Stomach (tissue), 9 donors: Measurements from ENCODE around the gene CLEC2L. TPM values are rescaled to one million over a fixed set of nuclear protein-coding genes. Genes with fewer than 3 reads are reported as not detected.

Experiments
- DNase-seq, 2 donors: peaks; one replicate each; pipeline versions ENCODE4 v3.0.0 to v3.0.0-alpha.2; 2013 to 2019
- H3K27ac ChIP-seq, 5 donors: fragments of 200-600 bp in 4 of 5; sonication (generic) in 4 of 5; one replicate each; pipeline ENCODE4 v1.5.1; 2013 to 2019; ENCODE audit warnings: mild to moderate bottlenecking in 1 of 5, moderate library complexity in 1 of 5
- H3K27me3 ChIP-seq, 3 donors: fragments of 200-600 bp; sonication (generic); one replicate each; pipeline ENCODE4 v1.5.1; 2017 to 2019; ENCODE audit warnings: mixed run types in 1 of 3
- H3K36me3 ChIP-seq, 4 donors: fragments of 200-600 bp; sonication (generic); 1 replicate in 3 of 4; 2 replicates in 1 of 4; pipeline ENCODE4 v1.5.1; 2016 to 2019
- H3K4me1 ChIP-seq, 4 donors: fragments of 200-600 bp; sonication (generic); one replicate each; pipeline ENCODE4 v1.5.1; 2016 to 2019
- H3K4me3 ChIP-seq, 4 donors: fragments of 200-600 bp; sonication (generic) in 3 of 4; one replicate each; pipeline ENCODE4 v1.5.1; 2016 to 2019; ENCODE audit warnings: mild to moderate bottlenecking in 1 of 4
- H3K9me3 ChIP-seq, 4 donors: fragments of 200-600 bp; sonication (generic); one replicate each; pipeline ENCODE4 v1.5.1; 2016 to 2019
- CTCF ChIP-seq, 7 experiments: fragments of 450-650 bp in 4 of 7; fragments of 200-600 bp in 3 of 7; sonication (generic) in 3 of 7; IDR thresholded peaks; one replicate each; pipeline ENCODE4 v1.5.1; 2016 to 2019; ENCODE audit warnings: antibody characterized with exemption in 7 of 7, control low read depth in 2 of 7, mild to moderate bottlenecking in 1 of 7
- EP300 ChIP-seq: sonication (generic); formaldehyde crosslinking; IDR thresholded peaks from one replicate; pipeline ENCODE4 v1.6.1; 2017; ENCODE audit warnings: antibody characterized with exemption
- POLR2A ChIP-seq, 4 donors: fragments of 450-650 bp; IDR thresholded peaks; one replicate each; pipeline ENCODE4 v1.6.1; 2016; ENCODE audit warnings: antibody characterized with exemption in 4 of 4, control low read depth in 2 of 4, mild to moderate bottlenecking in 1 of 4, moderate library complexity in 1 of 4
- POLR2AphosphoS5 ChIP-seq, 3 donors: sonication (generic); formaldehyde crosslinking; IDR thresholded peaks; one replicate each; pipeline ENCODE4 v1.6.1; 2016; ENCODE audit warnings: antibody characterized with exemption in 3 of 3
- WGBS, 5 donors: extraction: QIAGEN DNeasy Blood & Tissue Kit in 3 of 5; methylation state at CpG; one replicate each; pipeline versions ENCODE4 v1.1.5 to v1.1.7; 2013 to 2018; 5-methylcytosine and 5-hydroxymethylcytosine counted together
- intact Hi-C: fragments of 100-400 bp; cut with DNase I; formaldehyde crosslinking; loops from one replicate; pipeline ENCODE4 v1.15.1; 2023; ENCODE audit warnings: low total_unique reads
- polyA plus RNA-seq, 3 donors: library from polyadenylated mRNA; stranded (reverse); fragments of 200-250 nt; gene quantifications; one replicate each; pipeline ENCODE4 v1.2.3, GENCODE V29; 2013
- total RNA-seq, 5 donors: library from RNA; depleted of rRNA; stranded (reverse); fragments of >200 nt; gene quantifications; one replicate each; pipeline versions ENCODE4 v1.1.0 to v1.2.3, GENCODE V29; 2014 to 2016
- donor health status: healthy with polysubstance abuse.
- donor health status: Bipolar disorder and iron deficiency.
- donor health status: healthy.

Gene CLEC2L
- total and polyA plus RNA-seq, 8 donors: 0.61 TPM; not detected in 7

- WGBS, 5 donors: 81 to 93% (median 89%) methylated on average over 3 to 8 of the region's 8 CpGs
- intact Hi-C loops: loop anchor here (10.0 kb wide), 1 partner anchor 509 kb away; no protein-coding TSS in a partner anchor
- no peaks in the 10 kb centered on the region for H3K36me3 ChIP-seq
These were observed 27.8 kb upstream of the CLEC2L start for GRCh38 chr7:139495580-139496125.

DNA sequence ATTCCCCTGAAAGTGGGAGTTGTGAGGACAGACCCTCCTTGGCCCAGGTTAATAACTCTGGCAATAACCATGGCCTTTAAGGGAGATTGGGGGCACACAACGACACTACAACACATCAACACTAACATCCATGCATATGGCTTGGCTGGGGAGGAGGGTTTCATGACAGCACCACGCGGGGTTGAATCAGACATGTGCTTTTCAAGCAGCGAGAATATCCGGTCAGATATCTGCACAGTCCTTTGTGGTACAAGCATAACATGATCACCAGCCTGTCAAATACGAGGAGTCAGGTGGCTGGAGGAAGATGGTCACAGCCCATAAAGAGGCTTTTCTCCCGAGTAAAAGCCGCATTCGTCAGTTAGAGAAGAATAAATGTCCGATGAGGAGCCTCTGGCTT, 27.0 kb upstream of the CLEC2L start:
- Histone ChIP-seq H3K27me3 (peaks cover 0 to 12% (median 0%) of the 10 kb centered on the region in 3 donors), H3K4me1 (peaks cover 7 to 11% (median 11%) of the 10 kb centered on the region in 4 donors), H3K36me3 (no peaks in the 10 kb centered on the region), H3K27ac (no peak overlapping the region), H3K9me3 (peaks cover 0 to 14% (median 12%) of the 10 kb centered on the region in 4 donors), H3K4me3 (no peak overlapping the region)
- intact Hi-C loops: loop anchor here (10.0 kb wide), 1 partner anchor 508 kb away; no protein-coding TSS in a partner anchor
- WGBS, 5 donors: 90 to 93% (median 92%) methylated on average over 10 of the region's 10 CpGs
- no peak for TF ChIP-seq CTCF (IDR thresholded peaks at IDR 0.05)
- TF ChIP-seq POLR2A (IDR thresholded peaks at IDR 0.05): no peak
- no peak for TF ChIP-seq POLR2AphosphoS5 (IDR thresholded peaks at IDR 0.05)
- TF ChIP-seq EP300: no peak
- no peak for DNase-seq

More at GRCh38 chr7:139495580-139496125, 27.8 kb upstream of the CLEC2L start:
- TF ChIP-seq CTCF (IDR thresholded peaks at IDR 0.05): no peak
- no peak for TF ChIP-seq POLR2A (IDR thresholded peaks at IDR 0.05)
- no peak for TF ChIP-seq EP300
- no peak for TF ChIP-seq POLR2AphosphoS5 (IDR thresholded peaks at IDR 0.05)
- H3K9me3 ChIP-seq: peaks cover 0 to 14% (median 12%) of the 10 kb centered on the region in 4 donors
- peaks cover 7 to 12% (median 11%) of the 10 kb centered on the region in 4 donors for H3K4me1 ChIP-seq
- peaks cover 0 to 12% (median 0%) of the 10 kb centered on the region in 3 donors for H3K27me3 ChIP-seq
- H3K27ac ChIP-seq: no peak overlapping the region
- no peak for DNase-seq
- no peak overlapping the region for H3K4me3 ChIP-seq

GRCh38 chr7:139500770-139501138, 22.7 kb upstream of the CLEC2L start:
- Histone ChIP-seq H3K36me3 (no peaks in the 10 kb centered on the region), H3K4me1 (peaks cover 7 to 11% (median 11%) of the 10 kb centered on the region in 4 donors), H3K9me3 (no peaks in the 10 kb centered on the region), H3K4me3 (no peak overlapping the region), H3K27ac (no peak overlapping the region), H3K27me3 (peaks cover 0 to 12% (median 0%) of the 10 kb centered on the region in 3 donors)
- TF ChIP-seq CTCF (IDR thresholded peaks at IDR 0.05) (no peak), POLR2AphosphoS5 (IDR thresholded peaks at IDR 0.05) (no peak)
- WGBS, 5 donors: 88 to 95% (median 93%) methylated on average over 7 of the region's 7 CpGs
- intact Hi-C loops: no loop called here
- DNase-seq: no peak

GRCh38 chr7:139502226-139502625, 21.3 kb upstream of the CLEC2L start:
- intact Hi-C loops: no loop called here
- 88 to 95% (median 91%) methylated on average over 22 of the region's 22 CpGs for WGBS, 5 donors
- Histone ChIP-seq H3K27me3 (peaks cover 0 to 12% (median 0%) of the 10 kb centered on the region in 3 donors), H3K4me1 (peaks cover 7 to 11% (median 11%) of the 10 kb centered on the region in 4 donors), H3K4me3 (no peak overlapping the region), H3K9me3 (no peaks in the 10 kb centered on the region), H3K27ac (no peak overlapping the region), H3K36me3 (no peaks in the 10 kb centered on the region)
- no peak for DNase-seq
- TF ChIP-seq POLR2A (IDR thresholded peaks at IDR 0.05) (no peak), POLR2AphosphoS5 (IDR thresholded peaks at IDR 0.05) (no peak), CTCF (IDR thresholded peaks at IDR 0.05) (no peak), EP300 (no peak)
